AG04449 (cell line): ENCODE data around the gene CTNNA3.

Source experiments
- CTCF ChIA-PET: fragments of 350-600 bp; formaldehyde crosslinking; extraction: SDS; loops from one replicate; lab custom pipeline; 2021; ENCODE audit warnings: antibody characterized with exemption; lab: Yijun Ruan, JAX
- POLR2A ChIA-PET: fragments of 400-600, 350-600 bp; formaldehyde crosslinking; extraction: SDS; loops from one replicate; lab custom pipeline; 2020; ENCODE audit warnings: antibody characterized with exemption, inconsistent platforms; lab: Yijun Ruan, JAX
- DNase-seq: peaks from one replicate; pipeline ENCODE4 v3.0.0-alpha.2; 2010; ENCODE audit warnings: low read depth, low spot score
- H3K4me3 ChIP-seq: 2 replicates; pipeline ENCODE4 v1.5.1; 2011; ENCODE audit warnings: low read depth, mild to moderate bottlenecking, control low read depth, low read length
- CTCF ChIP-seq: IDR thresholded peaks from one replicate; pipeline ENCODE4 v1.5.1; 2011; ENCODE audit warnings: mild to moderate bottlenecking, moderate library complexity, low read length, control low read depth, inconsistent platforms; ENCODE audit not compliant: insufficient read depth; ENCODE audit errors: missing control alignments

CTNNA3 gene

GRCh38 chr10:67519434-67519833, 176.6 kb downstream of the CTNNA3 start:
- POLR2A ChIA-PET, result interaction anchor here (0.6 kb wide), 1 partner anchor 89 kb away, joined by 3 read pairs; no protein-coding TSS in a partner anchor
- CTCF ChIA-PET, result interaction anchor here (1.5 to 2.3 kb wide), 3 partner anchors 20 to 260 kb away, joined by 3 to 6 read pairs (median 5); no protein-coding TSS in a partner anchor
- no peak for DNase-seq
- TF ChIP-seq CTCF, result no peak
- no peak overlapping the region for H3K4me3 ChIP-seq

DNA sequence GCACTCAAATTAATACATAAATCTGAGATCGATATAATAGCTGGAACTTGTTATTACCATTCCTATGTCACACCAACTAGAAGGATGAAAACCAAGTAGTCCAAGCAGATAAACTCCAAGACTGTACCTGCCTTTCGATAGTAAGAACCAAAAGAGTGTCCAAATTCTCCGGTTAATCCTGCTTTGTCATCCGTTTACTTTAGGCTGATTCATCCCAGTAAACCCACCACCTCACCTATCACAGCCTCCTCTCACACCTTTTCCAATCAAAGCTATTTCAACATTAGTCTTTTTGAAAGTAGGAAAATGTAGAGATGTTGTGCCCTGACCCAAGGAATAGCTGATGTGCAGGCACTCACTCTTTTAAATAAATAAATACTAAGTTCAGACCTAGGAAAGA, 177.2 kb downstream of the CTNNA3 start:
- no peak for TF ChIP-seq CTCF
- H3K4me3 ChIP-seq, result no peak overlapping the region
- DNase-seq, result no peak
- ChIA-PET POLR2A (no interaction called here), CTCF (interaction anchor here (1.1 to 2.3 kb wide), 4 partner anchors 20 to 559 kb away, joined by 3 to 6 read pairs (median 4); no protein-coding TSS in a partner anchor)

GRCh38 chr10:67518043-67518442, 178.0 kb downstream of the CTNNA3 start:
- TF ChIP-seq CTCF, result no peak
- ChIA-PET POLR2A (no interaction called here), CTCF (interaction anchor here (0.9 to 2.3 kb wide), 6 partner anchors 10 to 558 kb away, joined by 3 to 6 read pairs (median 5); no protein-coding TSS in a partner anchor)
- H3K4me3 ChIP-seq, result no peak overlapping the region
- no peak for DNase-seq

DNA sequence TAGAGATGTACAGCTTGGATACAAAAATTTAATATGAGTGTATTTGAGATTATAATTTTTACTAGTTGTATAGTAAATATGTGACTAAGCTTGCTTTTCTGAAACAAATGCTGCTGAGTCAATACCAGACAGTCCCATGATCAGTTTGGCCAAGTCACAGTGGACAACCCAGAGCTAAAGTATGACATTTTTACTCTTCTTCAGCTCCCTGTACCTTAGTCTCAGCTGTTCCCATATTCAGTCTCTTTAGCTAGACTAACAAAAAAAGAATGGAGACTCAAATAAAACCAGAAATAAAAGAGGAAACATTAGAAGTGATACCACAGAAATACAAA, 189.3 kb downstream of the CTNNA3 start:
- DNase-seq, result no peak
- no peak for TF ChIP-seq CTCF
- H3K4me3 ChIP-seq, result no peak overlapping the region
- POLR2A ChIA-PET, result no interaction called here
- CTCF ChIA-PET, result interaction anchor here (1.5 to 1.7 kb wide), 2 partner anchors 11 to 14 kb away, joined by 5 to 8 read pairs; no protein-coding TSS in a partner anchor

DNA sequence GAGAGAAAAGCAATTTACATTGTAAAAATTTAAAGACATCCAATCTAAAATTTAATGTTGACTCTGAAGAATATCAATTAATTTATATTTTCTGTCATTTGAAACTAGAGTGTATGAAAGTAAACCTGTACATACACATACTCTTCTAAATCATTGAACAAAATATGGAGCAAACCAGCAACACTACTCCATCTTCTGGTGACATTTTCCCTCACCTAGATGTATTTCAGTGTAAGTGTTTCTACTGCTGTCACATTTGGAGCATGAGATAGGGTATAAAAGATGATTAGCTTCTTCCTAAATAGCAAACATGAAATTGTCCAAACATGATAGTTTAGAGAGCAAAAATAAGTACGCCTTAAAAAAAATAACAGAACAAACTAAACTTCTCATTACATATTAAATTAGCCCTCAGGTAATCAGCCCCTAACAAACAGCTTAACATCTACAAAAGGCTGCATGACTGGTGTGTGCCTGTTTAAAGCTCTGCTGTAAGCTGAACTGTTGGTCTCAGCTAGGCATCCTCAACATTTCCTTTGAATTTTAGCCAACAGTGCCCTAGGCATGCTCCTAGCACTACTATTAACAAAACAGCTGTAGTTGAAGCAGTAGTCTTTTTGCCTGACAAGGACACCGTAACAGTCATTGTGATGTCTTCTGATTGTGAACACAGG, 189.8 kb downstream of the CTNNA3 start:
- CTCF ChIA-PET, result interaction anchor here (1.5 to 1.7 kb wide), 2 partner anchors 11 to 14 kb away, joined by 5 to 8 read pairs; no protein-coding TSS in a partner anchor

More for the DNA sequence above, 189.8 kb downstream of the CTNNA3 start:
- H3K4me3 ChIP-seq, result no peak overlapping the region
- DNase-seq, result no peak
- TF ChIP-seq CTCF, result no peak
- POLR2A ChIA-PET, result no interaction called here
